A673 (cell line): ENCODE data around the gene MKNK2.

Experiments used
- CTCF ChIP-seq: fragments of 300-800, 200-600 bp; sonication (generic); conservative IDR thresholded peaks from 2 replicates; pipeline ENCODE4 v1.5.1; 2017; ENCODE audit warnings: low read depth, mild to moderate bottlenecking, antibody characterized with exemption, low read length, moderate library complexity, mixed read lengths
- EZH2 ChIP-seq: fragments of 200-600 bp; sonication (generic); IDR thresholded peaks from 2 replicates; pipeline ENCODE4 v1.6.1; 2017; ENCODE audit warnings: borderline replicate concordance, low read depth, mild to moderate bottlenecking, mixed read lengths, antibody characterized with exemption, low read length; ENCODE audit not compliant: poor library complexity, severe bottlenecking

DNA sequence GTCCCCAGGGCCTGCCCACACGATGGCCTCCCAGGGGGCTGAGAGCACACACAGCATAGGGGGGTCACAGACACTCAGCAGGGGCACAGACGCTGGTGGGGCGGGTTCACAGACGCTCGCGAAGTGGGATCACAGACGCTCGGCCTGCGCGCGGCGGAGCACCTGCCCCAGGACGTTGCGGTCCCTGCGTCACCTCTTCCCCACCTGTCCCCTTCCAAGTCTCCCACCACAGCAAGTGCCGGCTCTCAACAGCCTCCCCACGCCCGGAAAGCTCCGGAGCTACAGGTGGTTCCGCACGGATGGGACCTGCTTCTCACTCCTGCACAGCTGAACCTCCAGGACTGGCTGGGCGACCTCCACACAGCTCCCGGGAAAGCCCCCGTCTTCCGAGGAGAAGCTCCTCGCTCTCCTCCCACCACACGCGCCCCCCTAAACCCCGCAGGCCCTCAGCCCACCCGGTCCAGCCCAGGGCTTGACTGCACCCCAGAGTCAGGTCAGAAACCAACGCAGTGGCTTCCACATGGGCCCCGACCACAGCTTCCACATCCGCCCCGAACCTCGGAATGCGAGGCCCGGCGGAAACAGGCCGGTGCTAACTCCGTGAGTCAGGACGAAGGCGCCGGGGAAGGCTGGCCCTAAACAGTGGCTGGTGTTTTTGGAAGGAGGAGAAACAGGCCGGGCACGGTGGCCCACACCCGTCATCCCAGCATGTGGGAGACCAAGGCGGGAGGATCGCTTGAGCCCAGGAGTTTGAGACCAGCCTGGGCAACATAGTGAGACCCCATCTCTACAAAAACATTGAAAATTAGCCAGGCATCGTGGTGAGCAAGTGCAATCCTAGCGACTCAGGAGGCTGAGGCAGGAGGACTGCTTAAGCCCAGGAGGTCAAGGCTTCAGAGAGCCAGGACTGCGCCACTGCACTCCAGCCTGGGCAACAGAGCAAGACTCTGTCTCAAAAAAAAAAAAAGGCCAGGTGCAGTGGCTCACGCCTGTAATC, 52.0 kb downstream of the MKNK2 start:
- TF ChIP-seq CTCF, result no peak
- TF ChIP-seq EZH2, result no peak
